H1 (cell line): ENCODE measurements around the gene RASL11B. TPM values are rescaled to one million over a fixed set of nuclear protein-coding genes. Genes with fewer than 3 reads are reported as not detected.

ENCODE experiments used
- CTCF ChIA-PET: fragments of 300-600 bp; sonication (Branson Sonifier 250); formaldehyde crosslinking; loops from one replicate; lab custom pipeline; 2021; ENCODE audit not compliant: partially characterized antibody; lab: Charles Lee
- POLR2A ChIA-PET: fragments of 300-600 bp; sonication (Branson Sonifier 250); formaldehyde crosslinking; loops from one replicate; lab custom pipeline; 2021; ENCODE audit warnings: inconsistent platforms; ENCODE audit not compliant: partially characterized antibody; lab: Charles Lee
- DNase-seq, 2 experiments: peaks; one replicate each; pipeline versions ENCODE4 v3.0.0 to v3.0.0-alpha.2; 2010 to 2022; ENCODE audit warnings: low spot score in 2 of 2, low read depth in 1 of 2, mixed read lengths in 1 of 2
- FAIRE-seq: peaks from 2 replicates; lab custom pipeline; 2011; peaks lifted over from hg19 to GRCh38; lab: Jason Lieb, UNC
- H2AFZ ChIP-seq: 2 replicates; pipeline ENCODE4 v1.8.1; 2012; ENCODE audit warnings: low read length, inconsistent platforms
- H2AK5ac ChIP-seq: 2 replicates; pipeline ENCODE4 v1.6.1; 2013; ENCODE audit warnings: low read depth, low read length
- H2BK120ac ChIP-seq: replicated peaks from 2 replicates; pipeline ENCODE3; 2013; ENCODE audit warnings: low read depth, low read length, inconsistent platforms
- H2BK12ac ChIP-seq: 2 replicates; pipeline ENCODE4 v1.6.1; 2013; ENCODE audit warnings: low read depth, low read length
- H2BK15ac ChIP-seq: 2 replicates; pipeline ENCODE4 v1.6.1; 2013; ENCODE audit warnings: low read length
- H2BK20ac ChIP-seq: 2 replicates; pipeline ENCODE4 v1.6.1; 2013; ENCODE audit warnings: low read length
- H2BK5ac ChIP-seq: 2 replicates; pipeline ENCODE4 v1.6.1; 2013; ENCODE audit warnings: low read depth, low read length
- H3K14ac ChIP-seq: 2 replicates; pipeline ENCODE4 v1.6.1; 2013; ENCODE audit warnings: inconsistent platforms; ENCODE audit not compliant: insufficient read length
- H3K18ac ChIP-seq: 2 replicates; pipeline ENCODE4 v1.6.1; 2013; ENCODE audit warnings: low read length; ENCODE audit errors: extremely low read depth
- H3K23ac ChIP-seq: 2 replicates; pipeline ENCODE4 v1.6.1; 2013; ENCODE audit warnings: inconsistent platforms; ENCODE audit not compliant: insufficient read length
- H3K23me2 ChIP-seq: 2 replicates; pipeline ENCODE4 v1.6.1; 2013; ENCODE audit warnings: low read depth, low read length
- H3K27ac ChIP-seq: 2 replicates; pipeline ENCODE4 v1.6.1; 2011; ENCODE audit warnings: low read depth, low read length, inconsistent platforms
- H3K27me3 ChIP-seq, 4 experiments: replicated peaks in 1 of 4; 1 replicate in 1 of 4; 2 replicates in 3 of 4; pipeline versions ENCODE4 v1.6.1 to v1.8.1; 2011 to 2013; ENCODE audit warnings: low read length in 3 of 4, mild to moderate bottlenecking in 3 of 4, inconsistent platforms in 2 of 4, mixed read lengths in 2 of 4, moderate library complexity in 1 of 4; ENCODE audit not compliant: control insufficient read depth in 3 of 4, insufficient read depth in 3 of 4; ENCODE audit errors: extremely low read depth in 1 of 4
- H3K36me3 ChIP-seq, 4 experiments: 2 replicates each; pipeline versions ENCODE4 v1.6.1 to v1.8.1; 2011 to 2013; ENCODE audit warnings: mild to moderate bottlenecking in 4 of 4, low read length in 3 of 4, moderate library complexity in 2 of 4, control low read depth in 1 of 4, inconsistent platforms in 1 of 4; ENCODE audit not compliant: insufficient read depth in 4 of 4, control insufficient read depth in 2 of 4
- H3K4ac ChIP-seq: replicated peaks from 2 replicates; pipeline ENCODE3; 2013; ENCODE audit warnings: low read length, low read depth, mixed read lengths, inconsistent platforms; ENCODE audit not compliant: insufficient read length
- H3K4me1 ChIP-seq, 4 experiments: replicated peaks in 1 of 4; 1 replicate in 1 of 4; 2 replicates in 3 of 4; pipeline versions ENCODE4 v1.6.1 to v1.8.1; 2011 to 2013; ENCODE audit warnings: low read length in 3 of 4, inconsistent platforms in 2 of 4, mixed read lengths in 1 of 4; ENCODE audit not compliant: insufficient read depth in 4 of 4, control insufficient read depth in 3 of 4
- H3K4me2 ChIP-seq, 2 experiments: 2 replicates each; pipeline versions ENCODE4 v1.6.1 to v1.8.1; 2011 to 2013; ENCODE audit warnings: low read depth in 2 of 2, low read length in 2 of 2, control low read depth in 1 of 2, inconsistent platforms in 1 of 2, mild to moderate bottlenecking in 1 of 2; ENCODE audit not compliant: insufficient read depth in 1 of 2
- H3K4me3 ChIP-seq, 4 experiments: fragments of 200-600, 300-600 bp in 1 of 4; sonication (generic), shearing (Covaris generic), sonication (Bioruptor Twin) in 1 of 4; 2 replicates each; pipeline versions ENCODE4 v1.5.1 to v1.8.1; 2011 to 2016; ENCODE audit warnings: low read length in 4 of 4, low read depth in 3 of 4, control low read depth in 2 of 4, inconsistent platforms in 2 of 4, mild to moderate bottlenecking in 2 of 4, mixed read lengths in 1 of 4, moderate library complexity in 1 of 4; ENCODE audit not compliant: insufficient read depth in 2 of 4; ENCODE audit errors: extremely low read depth in 1 of 4
- H3K56ac ChIP-seq: replicated peaks from 2 replicates; pipeline ENCODE3; 2013; ENCODE audit warnings: low read depth, mild to moderate bottlenecking, mixed read lengths, low read length, inconsistent platforms; ENCODE audit not compliant: insufficient read length
- H3K79me1 ChIP-seq: 2 replicates; pipeline ENCODE4 v1.6.1; 2013; ENCODE audit warnings: low read depth, low read length, control low read depth
- H3K79me2 ChIP-seq, 2 experiments: 2 replicates each; pipeline versions ENCODE4 v1.6.1 to v1.8.1; 2012 to 2013; ENCODE audit warnings: low read length in 2 of 2, mild to moderate bottlenecking in 2 of 2, inconsistent platforms in 1 of 2; ENCODE audit not compliant: insufficient read depth in 2 of 2, control insufficient read depth in 1 of 2
- H3K9ac ChIP-seq, 4 experiments: replicated peaks in 1 of 4; 1 replicate in 1 of 4; 2 replicates in 3 of 4; pipeline versions ENCODE4 v1.6.1 to v1.8.1; 2011 to 2013; ENCODE audit warnings: low read depth in 3 of 4, low read length in 3 of 4, control low read depth in 2 of 4, mild to moderate bottlenecking in 2 of 4, moderate library complexity in 2 of 4, inconsistent platforms in 1 of 4; ENCODE audit errors: extremely low read depth in 1 of 4
- H3K9me3 ChIP-seq, 2 experiments: 2 replicates each; pipeline versions ENCODE4 v1.6.1 to v1.8.1; 2012 to 2013; ENCODE audit warnings: mild to moderate bottlenecking in 2 of 2, moderate library complexity in 2 of 2, control low read depth in 1 of 2, inconsistent platforms in 1 of 2, low read depth in 1 of 2, low read length in 1 of 2, mixed read lengths in 1 of 2; ENCODE audit not compliant: insufficient read depth in 2 of 2
- H4K20me1 ChIP-seq, 2 experiments: replicated peaks in 1 of 2; 2 replicates each; pipeline versions ENCODE3 to v1.8.1; 2011 to 2013; ENCODE audit warnings: inconsistent platforms in 2 of 2, low read length in 2 of 2, mild to moderate bottlenecking in 1 of 2; ENCODE audit not compliant: insufficient read depth in 2 of 2, control insufficient read depth in 1 of 2
- H4K5ac ChIP-seq: 2 replicates; pipeline ENCODE4 v1.6.1; 2013; ENCODE audit warnings: low read length, low read depth, mixed read lengths, inconsistent platforms; ENCODE audit not compliant: insufficient read length
- H4K8ac ChIP-seq: 2 replicates; pipeline ENCODE4 v1.8.0; 2013; ENCODE audit warnings: mild to moderate bottlenecking, moderate library complexity, low read length, inconsistent platforms; ENCODE audit not compliant: insufficient read depth; ENCODE audit errors: extremely low read depth
- H4K91ac ChIP-seq: replicated peaks from 2 replicates; pipeline ENCODE3; 2013; ENCODE audit warnings: low read length, mixed read lengths, inconsistent platforms; ENCODE audit not compliant: insufficient read length
- BACH1 ChIP-seq: IDR thresholded peaks from 2 replicates; pipeline ENCODE4 v1.6.1; 2012; ENCODE audit warnings: low read length, improper control_type of control experiment
- CBX5 ChIP-seq: fragments of 300-800, 300-1000 bp; sonication (generic); IDR thresholded peaks from 2 replicates; pipeline ENCODE4 v1.7.1; 2016; ENCODE audit warnings: antibody characterized with exemption, low read length, low read depth
- CEBPB ChIP-seq: IDR thresholded peaks from 2 replicates; pipeline ENCODE4 v1.6.1; 2012; ENCODE audit warnings: low read depth, low read length
- CREB1 ChIP-seq: IDR thresholded peaks from 2 replicates; pipeline ENCODE4 v1.6.1; 2012; ENCODE audit warnings: inconsistent platforms
- GABPA ChIP-seq: IDR thresholded peaks from 2 replicates; pipeline ENCODE4 v1.6.1; 2011; ENCODE audit warnings: mild to moderate bottlenecking, low read length, moderate library complexity, borderline replicate concordance; ENCODE audit not compliant: insufficient read depth
- KDM5A ChIP-seq: fragments of 200-600 bp; IDR thresholded peaks from 2 replicates; pipeline ENCODE4 v1.7.1; 2012; ENCODE audit warnings: mild to moderate bottlenecking, low read length, inconsistent platforms, mixed read lengths
- MAFK ChIP-seq: IDR thresholded peaks from 2 replicates; pipeline ENCODE4 v1.6.1; 2012; ENCODE audit warnings: low read depth, mild to moderate bottlenecking, improper control_type of control experiment, low read length
- POLR2AphosphoS5 ChIP-seq: IDR thresholded peaks from 2 replicates; pipeline ENCODE4 v1.6.1; 2011; ENCODE audit warnings: low read depth, low read length
- RBBP5 ChIP-seq: IDR thresholded peaks from 2 replicates; pipeline ENCODE4 v1.7.1; 2012; ENCODE audit warnings: low read depth, mild to moderate bottlenecking, inconsistent platforms, low read length, moderate library complexity, borderline replicate concordance
- SIRT6 ChIP-seq: IDR thresholded peaks from one replicate; pipeline ENCODE4 v1.7.1; 2012; ENCODE audit warnings: low read length, inconsistent platforms
- SIX5 ChIP-seq: IDR thresholded peaks from 2 replicates; pipeline ENCODE4 v1.6.1; 2011; ENCODE audit warnings: mild to moderate bottlenecking, low read depth, low read length
- SP1 ChIP-seq: IDR thresholded peaks from 2 replicates; pipeline ENCODE4 v1.6.1; 2011; ENCODE audit warnings: low read depth, low read length
- TAF7 ChIP-seq: optimal IDR thresholded peaks from 2 replicates; pipeline ENCODE3; 2011; ENCODE audit warnings: low read depth, mild to moderate bottlenecking, inconsistent platforms, low read length, moderate library complexity, borderline replicate concordance
- ZNF274 ChIP-seq: IDR thresholded peaks from 2 replicates; pipeline ENCODE4 v1.7.0; 2012; ENCODE audit warnings: low read length, borderline replicate concordance; ENCODE audit errors: extremely low read depth
- WGBS, 2 experiments: shearing (Covaris generic) in 1 of 2; methylation state at CpG; one replicate each; pipeline versions ENCODE4 v1.1.6 to v1.1.7; 2013 to 2015; ENCODE audit warnings: low lambda C conversion rate in 2 of 2, mixed read lengths in 2 of 2, inconsistent platforms in 1 of 2, low coverage in 1 of 2, missing lambda C conversion rate in 1 of 2; ENCODE audit not compliant: insufficient replicate concordance in 2 of 2, insufficient coverage in 1 of 2, insufficient read length in 1 of 2; ENCODE audit errors: extremely low coverage in 1 of 2, missing lambda C conversion rate in 1 of 2; 5-methylcytosine and 5-hydroxymethylcytosine counted together
- polyA plus RNA-seq, 7 experiments: library from polyadenylated mRNA; depleted of rRNA in 3 of 7; stranded (reverse) in 5 of 7; unstranded in 2 of 7; fragments of >200 nt in 5 of 7; fragments of 200-250 nt in 2 of 7; gene quantifications; 1 replicate in 5 of 7; 2 replicates in 1 of 7; 4 replicates in 1 of 7; pipeline versions ENCODE4 v1.2.1 to v1.2.3, GENCODE V29; 2011 to 2013; ENCODE audit warnings: missing spikeins in 2 of 7, mixed read lengths in 2 of 7
- total RNA-seq: library from RNA; stranded (reverse); fragmentation: NEBNext Ultra II Directional; extraction: Animal tissue kit (Norgen Biotek cat#: 25700); gene quantifications from 2 replicates; pipeline ENCODE4 v1.2.1, GENCODE V29; 2021

Gene RASL11B
- total and polyA plus RNA-seq, 2 of the 8 experiments (the other 6 are each of a cell fraction or from before 2014, with no cell fraction given), result 49.8 to 75.5 TPM

DNA sequence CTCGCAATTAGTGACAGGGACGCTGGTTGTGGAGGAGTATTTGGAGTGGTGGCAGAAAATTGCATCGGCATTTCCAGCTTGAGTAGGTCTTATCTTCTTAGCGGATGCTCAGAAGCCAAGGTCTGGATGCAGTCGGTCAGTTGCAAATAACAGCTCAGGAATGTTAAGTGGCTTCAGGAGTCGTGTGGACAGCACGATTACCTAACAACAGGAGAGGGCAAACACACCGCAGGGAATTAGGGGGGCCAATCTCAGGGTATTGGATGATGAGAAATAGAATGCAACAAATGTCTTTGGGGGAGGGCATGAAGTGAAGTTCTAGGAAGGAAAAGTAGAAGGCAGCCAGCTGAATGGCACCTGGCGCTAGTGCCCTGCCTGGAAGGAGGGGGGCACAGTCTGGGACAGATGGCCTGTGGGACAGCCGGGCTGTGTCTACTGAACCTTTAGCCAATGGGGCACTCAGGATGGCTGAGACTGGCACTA is 11.8 kb downstream of the RASL11B start:
- POLR2A ChIA-PET, result interaction anchor here (0.7 to 4.7 kb wide), 10 partner anchors 9 to 218 kb away, joined by 3 to 43 read pairs (median 4); no protein-coding TSS in a partner anchor
- Histone ChIP-seq H2BK120ac (peak overlapping the region; percentile 7), H3K18ac (peak overlapping the region; percentile 62; the same call in 1 of the 2 replicates), H4K5ac (peak overlapping the region; percentile 1), H3K14ac (no peak overlapping the region), H3K79me2 (no peaks in the 10 kb centered on the region), H3K23me2 (no peaks in the 10 kb centered on the region), H2BK15ac (peak overlapping the region; percentile 22), H3K79me1 (no peaks in the 10 kb centered on the region), H2AFZ (no peak overlapping the region), H4K8ac (no peak overlapping the region), H3K23ac (no peak overlapping the region), H3K56ac (no peak overlapping the region), H3K9me3 (no peaks in the 10 kb centered on the region), H3K9ac (peak overlapping the region in 1 of 4 experiments; percentile 24; a peak in 1 of 7 replicates), H2BK5ac (peak overlapping the region; percentile 63; the same call in 1 of the 2 replicates), H3K36me3 (no peaks in the 10 kb centered on the region), H3K27me3 (no peaks in the 10 kb centered on the region; a peak in 2 of 7 replicates), H2AK5ac (0 out of 2 replicates have a peak overlapping the region, but pooled peaks have one; percentile 29), H3K4me2 (peak overlapping the region; percentile 46 to 57), H3K4me1 (peaks cover 6 to 33% (median 24%) of the 10 kb centered on the region in 4 experiments), H4K91ac (peak overlapping the region; percentile 13), H2BK12ac (peak overlapping the region; percentile 86), H2BK20ac (peak overlapping the region; percentile 77; the same call in 1 of the 2 replicates), H4K20me1 (no peaks in the 10 kb centered on the region), H3K4me3 (peak overlapping the region in 1 of 4 experiments; percentile 45; a peak in 2 of 8 replicates), H3K4ac (no peak overlapping the region), H3K27ac (no peak overlapping the region; the same call in 1 of the 2 replicates)
- FAIRE-seq, result peak; percentile 98
- CTCF ChIA-PET, result interaction anchor here (0.7 to 1.8 kb wide), 7 partner anchors 9 to 114 kb away, joined by 3 to 4 read pairs (median 3); partner anchors contain the start of gene RASL11B
- DNase-seq, result peak; percentile 58 to 67
- 18% methylated on average over 10 of the region's 10 CpGs; no CpG with 5 or more reads in 1 of the 2 experiments for WGBS, 2 experiments
- TF ChIP-seq CBX5 (no peak), SP1 (peak; percentile 93), CEBPB (peak; percentile 80), TAF7 (no peak), BACH1 (no peak), ZNF274 (no peak), SIX5 (no peak), POLR2AphosphoS5 (no peak), GABPA (no peak), KDM5A (no peak), RBBP5 (0 out of 2 replicates have a peak, but pooled peaks have one; percentile 34), SIRT6 (no peak), CREB1 (peak; percentile 38; the same call in 1 of the 2 replicates), MAFK (no peak)
